ENCODE results near the gene TSC1.

- TF ChIP-seq SIN3A (IDR thresholded peaks at IDR 0.05; ENCODE audit: low read depth, low read length) (no peak), TAF1 (IDR thresholded peaks at IDR 0.05; ENCODE audit: borderline replicate concordance, low read depth, low read length) (no peak), POLR2A (IDR thresholded peaks at IDR 0.05; ENCODE audit: low read depth, low read length) (no peak), ZNF687 (IDR thresholded peaks at IDR 0.05) (no peak)
Observed at GRCh38 chr9:132866898-132867297, 77.5 kb downstream of the TSC1 start.
